ENCODE measurements around the gene TBCC. TPM values are rescaled to one million over a fixed set of nuclear protein-coding genes. Genes with fewer than 3 reads are reported as not detected.
A peak's percentile ranks its signal among the peaks of the same experiment; 100 is the strongest.

TBCC gene
- total and polyA plus RNA-seq, 4 experiments from 2014 or later: 57.4 to 138 (median 70.0) TPM

GRCh38 chr6:42751055-42751454 is 5.2 kb upstream of the TBCC start:
- no peaks in the 10 kb centered on the region for H3K9me3 ChIP-seq (ENCODE audit: control insufficient read depth in 1 of 2, low read length in 2 of 2)
- H3K4me1 Mint-ChIP-seq: peaks cover 21 to 56% (median 41%) of the 10 kb centered on the region in 4 donors
- peak overlapping the region in 1 of 7 donors; percentile 18 for H3K27ac Mint-ChIP-seq
- H3K36me3 ChIP-seq (ENCODE audit: insufficient read depth, low read length): no peaks in the 10 kb centered on the region
- H3K4me1 ChIP-seq (ENCODE audit: insufficient read depth, low read length): peaks cover 21% of the 10 kb centered on the region
- H3K27me3 Mint-ChIP-seq: no peaks in the 10 kb centered on the region
- H3K27me3 ChIP-seq (ENCODE audit: insufficient read depth, low read length): no peaks in the 10 kb centered on the region
- intact Hi-C loops (cut with micrococcal nuclease): no loop called here
- DNase-seq: no peak
- CTCF ChIA-PET (ENCODE audit: partially characterized antibody): no interaction called here
- no peak overlapping the region for H3K4me3 Mint-ChIP-seq
- no peaks in the 10 kb centered on the region for H3K9me3 Mint-ChIP-seq
- H3K36me3 Mint-ChIP-seq: peaks cover 13 to 19% of the 10 kb centered on the region in 2 donors
- POLR2A ChIA-PET (ENCODE audit: partially characterized antibody): interaction anchor here (12.3 kb wide), 1 partner anchor 23 kb away, joined by 1692 read pairs; the partner anchor contains the start of gene BICRAL
- no peak overlapping the region for H3K4me3 ChIP-seq (ENCODE audit: low read length in 2 of 2)
- H3K27ac ChIP-seq (ENCODE audit: low read depth, low read length): no peak overlapping the region

GRCh38 chr6:42748203-42748898 is 2.4 kb upstream of the TBCC start:
- peak overlapping the region in 1 of 2 donors; percentile 13 for H3K4me3 ChIP-seq (ENCODE audit: low read length in 2 of 2)
- H3K4me1 ChIP-seq (ENCODE audit: insufficient read depth, low read length): peaks cover 38% of the 10 kb centered on the region
- ChIA-PET POLR2A (ENCODE audit: partially characterized antibody) (interaction anchor here (0.7 to 12.3 kb wide), 12 partner anchors 21 to 515 kb away, joined by 3 to 1692 read pairs (median 4); partner anchors contain the start of genes BICRAL and RPL7L1), CTCF (ENCODE audit: partially characterized antibody) (interaction anchor here (0.7 to 7.0 kb wide), 8 partner anchors 8 to 54 kb away, joined by 3 to 81 read pairs (median 6); no protein-coding TSS in a partner anchor)
- H3K36me3 ChIP-seq (ENCODE audit: insufficient read depth, low read length): no peaks in the 10 kb centered on the region
- H3K27ac Mint-ChIP-seq: peak overlapping the region; percentile 48 to 100 (median 96)
- no peaks in the 10 kb centered on the region for H3K9me3 ChIP-seq (ENCODE audit: control insufficient read depth in 1 of 2, low read length in 2 of 2)
- no peaks in the 10 kb centered on the region for H3K27me3 Mint-ChIP-seq
- peaks cover 23 to 57% (median 41%) of the 10 kb centered on the region in 4 donors for H3K4me1 Mint-ChIP-seq
- no peaks in the 10 kb centered on the region for H3K27me3 ChIP-seq (ENCODE audit: insufficient read depth, low read length)
- DNase-seq: no peak
- peaks cover 0 to 8% (median 3%) of the 10 kb centered on the region in 8 donors for H3K9me3 Mint-ChIP-seq
- H3K4me3 Mint-ChIP-seq: peak overlapping the region; percentile 100
- intact Hi-C loops (cut with micrococcal nuclease): loop anchor here (5.0 kb wide), 2 partner anchors 144 to 264 kb away; partner anchors contain the start of genes KLHDC3 and MEA1
- H3K36me3 Mint-ChIP-seq: peaks cover 7 to 19% of the 10 kb centered on the region in 2 donors
- H3K27ac ChIP-seq (ENCODE audit: low read depth, low read length): peak overlapping the region; percentile 76

- H3K27me3 ChIP-seq (ENCODE audit: insufficient read depth, low read length): no peaks in the 10 kb centered on the region
- ChIA-PET CTCF (ENCODE audit: partially characterized antibody) (interaction anchor here (0.9 to 7.0 kb wide), 8 partner anchors 14 to 199 kb away, joined by 3 to 81 read pairs (median 4); no protein-coding TSS in a partner anchor), POLR2A (ENCODE audit: partially characterized antibody) (interaction anchor here (0.6 to 12.3 kb wide), 42 partner anchors 8 to 770 kb away, joined by 3 to 1692 read pairs (median 8); partner anchors contain the start of genes BICRAL, CNPY3, CUL7 and KLHDC3)
- Mint-ChIP-seq H3K36me3 (peaks cover 8 to 17% of the 10 kb centered on the region in 2 donors), H3K27me3 (no peaks in the 10 kb centered on the region), H3K4me1 (peaks cover 20 to 55% (median 40%) of the 10 kb centered on the region in 4 donors), H3K27ac (peak overlapping the region; percentile 94 to 100 (median 100)), H3K9me3 (peaks cover 0 to 15% (median 8%) of the 10 kb centered on the region in 8 donors), H3K4me3 (peak overlapping the region; percentile 100)
- no peaks in the 10 kb centered on the region for H3K36me3 ChIP-seq (ENCODE audit: insufficient read depth, low read length)
- peak overlapping the region; percentile 78 to 82 for H3K4me3 ChIP-seq (ENCODE audit: low read length in 2 of 2)
- intact Hi-C loops (cut with micrococcal nuclease): loop anchor here (1.0 to 5.0 kb wide), 7 partner anchors 20 to 313 kb away; partner anchors contain the start of genes BICRAL, KLC4, KLHDC3 and MEA1
- no peaks in the 10 kb centered on the region for H3K9me3 ChIP-seq (ENCODE audit: control insufficient read depth in 1 of 2, low read length in 2 of 2)
- peaks cover 38% of the 10 kb centered on the region for H3K4me1 ChIP-seq (ENCODE audit: insufficient read depth, low read length)
- DNase-seq: peak; percentile 79 to 86 (median 82)
- H3K27ac ChIP-seq (ENCODE audit: low read depth, low read length): peak overlapping the region; percentile 76
Measured at GRCh38 chr6:42746463-42747391, 824 bp upstream of the TBCC start.

- intact Hi-C loops (cut with micrococcal nuclease): loop anchor here (5.0 kb wide), 2 partner anchors 147 to 267 kb away; partner anchors contain the start of genes KLHDC3 and MEA1
- Mint-ChIP-seq H3K27me3 (no peaks in the 10 kb centered on the region), H3K4me1 (peaks cover 18 to 50% (median 35%) of the 10 kb centered on the region in 4 donors), H3K4me3 (peak overlapping the region; percentile 100), H3K27ac (peak overlapping the region; percentile 68 to 100 (median 100)), H3K36me3 (peaks cover 8 to 16% of the 10 kb centered on the region in 2 donors), H3K9me3 (peaks cover 0 to 15% (median 9%) of the 10 kb centered on the region in 8 donors)
- Histone ChIP-seq H3K9me3 (ENCODE audit: control insufficient read depth in 1 of 2, low read length in 2 of 2) (no peaks in the 10 kb centered on the region), H3K4me3 (ENCODE audit: low read length in 2 of 2) (peak overlapping the region; percentile 70 to 99), H3K4me1 (ENCODE audit: insufficient read depth, low read length) (peaks cover 38% of the 10 kb centered on the region), H3K36me3 (ENCODE audit: insufficient read depth, low read length) (no peaks in the 10 kb centered on the region), H3K27me3 (ENCODE audit: insufficient read depth, low read length) (no peaks in the 10 kb centered on the region), H3K27ac (ENCODE audit: low read depth, low read length) (peak overlapping the region; percentile 88)
- peak in 3 of 5 donors; percentile 20 to 54 (median 23) for DNase-seq
- ChIA-PET POLR2A (ENCODE audit: partially characterized antibody) (interaction anchor here (0.7 to 12.3 kb wide), 37 partner anchors 9 to 771 kb away, joined by 3 to 1692 read pairs (median 8); partner anchors contain the start of genes BICRAL, CNPY3, CUL7 and PEX6), CTCF (ENCODE audit: partially characterized antibody) (interaction anchor here (0.9 to 7.0 kb wide), 7 partner anchors 15 to 136 kb away, joined by 3 to 81 read pairs (median 4); no protein-coding TSS in a partner anchor)
Measured at GRCh38 chr6:42745083-42745639, 742 bp downstream of the TBCC start.

GRCh38 chr6:42744351-42744893 is 1.5 kb downstream of the TBCC start:
- Mint-ChIP-seq H3K4me1 (peaks cover 18 to 50% (median 34%) of the 10 kb centered on the region in 4 donors), H3K9me3 (peaks cover 0 to 15% (median 9%) of the 10 kb centered on the region in 8 donors), H3K36me3 (peaks cover 8 to 16% of the 10 kb centered on the region in 2 donors), H3K27ac (peak overlapping the region in 5 of 7 donors; percentile 41 to 100 (median 68)), H3K4me3 (peak overlapping the region; percentile 100), H3K27me3 (no peaks in the 10 kb centered on the region)
- Histone ChIP-seq H3K27me3 (ENCODE audit: insufficient read depth, low read length) (no peaks in the 10 kb centered on the region), H3K36me3 (ENCODE audit: insufficient read depth, low read length) (no peaks in the 10 kb centered on the region), H3K9me3 (ENCODE audit: control insufficient read depth in 1 of 2, low read length in 2 of 2) (no peaks in the 10 kb centered on the region), H3K4me3 (ENCODE audit: low read length in 2 of 2) (peak overlapping the region; percentile 70 to 99), H3K4me1 (ENCODE audit: insufficient read depth, low read length) (peaks cover 38% of the 10 kb centered on the region), H3K27ac (ENCODE audit: low read depth, low read length) (no peak overlapping the region)
- POLR2A ChIA-PET (ENCODE audit: partially characterized antibody): interaction anchor here (0.7 to 12.3 kb wide), 14 partner anchors 11 to 772 kb away, joined by 3 to 1692 read pairs (median 20); partner anchors contain the start of genes BICRAL, CNPY3 and RPL7L1
- CTCF ChIA-PET (ENCODE audit: partially characterized antibody): interaction anchor here (1.0 to 7.0 kb wide), 5 partner anchors 17 to 136 kb away, joined by 3 to 81 read pairs (median 3); no protein-coding TSS in a partner anchor
- intact Hi-C loops (cut with micrococcal nuclease): no loop called here
- no peak for DNase-seq

All from CD4-positive, alpha-beta memory T cell (primary cell).